IPS DF 6.9 (cell line): ENCODE measurements around the gene MYOZ3.

ENCODE experiments used
- DNase-seq: peaks from one replicate; pipeline ENCODE4 v3.0.0-alpha.2; 2013; ENCODE audit warnings: low read depth, low spot score
- H3K27ac ChIP-seq: one replicate; pipeline ENCODE4 v1.5.1; 2013; ENCODE audit warnings: low read length, control low read depth
- H3K27me3 ChIP-seq: 2 replicates; pipeline ENCODE4 v1.6.1; 2013; ENCODE audit warnings: mild to moderate bottlenecking, low read length; ENCODE audit not compliant: control insufficient read depth, insufficient read depth
- H3K36me3 ChIP-seq: 2 replicates; pipeline ENCODE4 v1.6.1; 2013; ENCODE audit warnings: low read length; ENCODE audit not compliant: control insufficient read depth, insufficient read depth
- H3K4me1 ChIP-seq: 2 replicates; pipeline ENCODE4 v1.6.1; 2013; ENCODE audit warnings: low read length; ENCODE audit not compliant: control insufficient read depth, insufficient read depth
- H3K4me3 ChIP-seq: 2 replicates; pipeline ENCODE4 v1.5.1; 2013; ENCODE audit warnings: mild to moderate bottlenecking, low read length
- H3K9me3 ChIP-seq: 2 replicates; pipeline ENCODE4 v1.6.1; 2013; ENCODE audit warnings: low read length, inconsistent platforms; ENCODE audit not compliant: control insufficient read depth, insufficient read depth
- WGBS: extraction: QIAGEN DNeasy Blood & Tissue Kit; methylation state at CpG from one replicate; pipeline ENCODE4 v1.1.7; 2013; ENCODE audit warnings: mixed read lengths, missing lambda C conversion rate; ENCODE audit not compliant: insufficient read length, insufficient coverage; 5-methylcytosine and 5-hydroxymethylcytosine counted together

The MYOZ3 gene

GRCh38 chr5:150642991-150643710, 17.9 kb upstream of the MYOZ3 start:
- Histone ChIP-seq H3K27ac (no peak overlapping the region), H3K4me3 (no peak overlapping the region), H3K27me3 (no peaks in the 10 kb centered on the region), H3K4me1 (0 out of 2 replicates have a peak, but pooled peaks cover 1% of the 10 kb centered on the region), H3K36me3 (no peaks in the 10 kb centered on the region), H3K9me3 (no peaks in the 10 kb centered on the region)
- DNase-seq = no peak
- no CpG with 5 or more reads among the region's 12 CpGs for WGBS

DNA sequence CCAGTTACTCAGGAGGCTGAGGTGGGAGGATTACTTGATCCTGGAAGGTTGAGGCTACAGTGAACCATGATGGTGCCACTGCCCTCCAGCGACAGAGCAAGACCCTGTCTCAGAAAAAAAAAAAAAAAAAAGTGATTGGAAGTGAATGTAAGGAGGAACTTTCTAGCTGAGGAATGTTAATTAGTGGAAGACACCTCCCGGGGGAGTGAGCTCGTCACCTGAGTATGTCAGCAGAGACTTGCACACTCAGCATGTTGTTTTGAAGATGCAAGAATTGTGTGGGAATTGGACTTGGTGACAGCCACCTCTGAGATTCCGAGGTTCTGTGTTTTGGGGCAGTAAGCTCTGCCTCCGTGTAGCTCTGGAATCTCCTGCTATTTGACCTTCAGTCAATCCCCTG, 17.0 kb upstream of the MYOZ3 start:
- Histone ChIP-seq H3K36me3 (no peaks in the 10 kb centered on the region), H3K4me1 (0 out of 2 replicates have a peak, but pooled peaks cover 1% of the 10 kb centered on the region), H3K9me3 (no peaks in the 10 kb centered on the region), H3K27ac (no peak overlapping the region), H3K4me3 (no peak overlapping the region), H3K27me3 (no peaks in the 10 kb centered on the region)
- no peak for DNase-seq
- WGBS = no CpG with 5 or more reads among the region's 5 CpGs

GRCh38 chr5:150644514-150644913, 16.5 kb upstream of the MYOZ3 start:
- WGBS = no CpG with 5 or more reads among the region's 2 CpGs
- H3K4me3 ChIP-seq = no peak overlapping the region
- H3K4me1 ChIP-seq = 0 out of 2 replicates have a peak, but pooled peaks cover 1% of the 10 kb centered on the region
- no peaks in the 10 kb centered on the region for H3K27me3 ChIP-seq
- H3K36me3 ChIP-seq = no peaks in the 10 kb centered on the region
- no peak overlapping the region for H3K27ac ChIP-seq
- no peaks in the 10 kb centered on the region for H3K9me3 ChIP-seq
- DNase-seq = no peak

- no peak overlapping the region for H3K4me3 ChIP-seq
- H3K27me3 ChIP-seq = no peaks in the 10 kb centered on the region
- DNase-seq = no peak
- no peak overlapping the region for H3K27ac ChIP-seq
- 0 out of 2 replicates have a peak, but pooled peaks cover 1% of the 10 kb centered on the region for H3K4me1 ChIP-seq
- no peaks in the 10 kb centered on the region for H3K9me3 ChIP-seq
- H3K36me3 ChIP-seq = no peaks in the 10 kb centered on the region
- WGBS = no CpG with 5 or more reads among the region's 4 CpGs
These were observed 15.9 kb upstream of the MYOZ3 start for GRCh38 chr5:150645070-150645700.

- Histone ChIP-seq H3K4me3 (no peak overlapping the region), H3K4me1 (peaks cover 2% of the 10 kb centered on the region), H3K36me3 (no peaks in the 10 kb centered on the region), H3K9me3 (no peaks in the 10 kb centered on the region), H3K27ac (no peak overlapping the region), H3K27me3 (no peaks in the 10 kb centered on the region)
- no CpG with 5 or more reads among the region's 25 CpGs for whole genome bisulfite sequencing
- no peak for DNase-seq
These were observed 13.5 kb upstream of the MYOZ3 start for GRCh38 chr5:150647275-150648251.

DNA sequence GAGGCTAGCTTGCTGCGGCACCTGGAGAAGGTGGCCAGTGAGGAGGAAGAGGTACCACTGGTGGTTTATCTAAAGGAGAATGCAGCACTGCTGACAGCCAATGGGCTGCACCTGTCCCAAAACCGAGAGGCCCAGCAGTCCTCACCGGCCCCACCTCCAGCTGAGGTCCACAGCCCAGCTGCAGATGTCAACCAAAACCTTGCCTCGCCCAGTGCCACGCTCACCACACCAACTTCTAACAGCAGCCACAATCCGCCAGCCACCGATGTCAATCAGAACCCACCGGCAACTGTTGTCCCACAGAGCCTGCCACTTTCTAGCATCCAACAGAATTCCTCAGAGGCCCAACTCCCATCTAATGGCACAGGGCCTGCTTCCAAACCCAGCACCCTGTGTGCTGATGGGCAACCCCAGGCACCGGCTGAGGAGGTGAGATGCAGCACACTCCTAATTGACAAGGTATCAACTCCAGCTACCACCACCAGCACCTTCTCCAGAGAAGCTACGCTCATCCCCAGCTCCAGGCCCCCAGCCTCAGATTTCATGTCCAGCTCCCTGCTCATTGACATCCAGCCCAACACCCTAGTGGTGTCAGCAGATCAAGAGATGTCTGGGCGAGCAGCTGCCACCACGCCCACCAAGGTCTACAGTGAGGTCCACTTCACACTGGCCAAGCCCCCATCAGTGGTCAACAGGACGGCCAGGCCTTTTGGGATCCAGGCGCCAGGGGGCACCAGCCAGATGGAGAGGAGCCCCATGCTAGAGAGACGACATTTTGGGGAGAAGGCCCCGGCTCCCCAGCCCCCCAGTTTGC, 12.6 kb upstream of the MYOZ3 start:
- H3K4me1 ChIP-seq = peaks cover 2% of the 10 kb centered on the region
- no peaks in the 10 kb centered on the region for H3K27me3 ChIP-seq
- no peak for DNase-seq
- H3K36me3 ChIP-seq = no peaks in the 10 kb centered on the region
- no peaks in the 10 kb centered on the region for H3K9me3 ChIP-seq
- H3K4me3 ChIP-seq = no peak overlapping the region
- H3K27ac ChIP-seq = no peak overlapping the region
- no CpG with 5 or more reads among the region's 16 CpGs for WGBS

GRCh38 chr5:150649108-150650020, 11.7 kb upstream of the MYOZ3 start:
- no peaks in the 10 kb centered on the region for H3K27me3 ChIP-seq
- peaks cover 2% of the 10 kb centered on the region for H3K4me1 ChIP-seq
- no peaks in the 10 kb centered on the region for H3K36me3 ChIP-seq
- WGBS = no CpG with 5 or more reads among the region's 46 CpGs
- H3K4me3 ChIP-seq = no peak overlapping the region
- H3K27ac ChIP-seq = no peak overlapping the region
- no peaks in the 10 kb centered on the region for H3K9me3 ChIP-seq
- DNase-seq = no peak

DNA sequence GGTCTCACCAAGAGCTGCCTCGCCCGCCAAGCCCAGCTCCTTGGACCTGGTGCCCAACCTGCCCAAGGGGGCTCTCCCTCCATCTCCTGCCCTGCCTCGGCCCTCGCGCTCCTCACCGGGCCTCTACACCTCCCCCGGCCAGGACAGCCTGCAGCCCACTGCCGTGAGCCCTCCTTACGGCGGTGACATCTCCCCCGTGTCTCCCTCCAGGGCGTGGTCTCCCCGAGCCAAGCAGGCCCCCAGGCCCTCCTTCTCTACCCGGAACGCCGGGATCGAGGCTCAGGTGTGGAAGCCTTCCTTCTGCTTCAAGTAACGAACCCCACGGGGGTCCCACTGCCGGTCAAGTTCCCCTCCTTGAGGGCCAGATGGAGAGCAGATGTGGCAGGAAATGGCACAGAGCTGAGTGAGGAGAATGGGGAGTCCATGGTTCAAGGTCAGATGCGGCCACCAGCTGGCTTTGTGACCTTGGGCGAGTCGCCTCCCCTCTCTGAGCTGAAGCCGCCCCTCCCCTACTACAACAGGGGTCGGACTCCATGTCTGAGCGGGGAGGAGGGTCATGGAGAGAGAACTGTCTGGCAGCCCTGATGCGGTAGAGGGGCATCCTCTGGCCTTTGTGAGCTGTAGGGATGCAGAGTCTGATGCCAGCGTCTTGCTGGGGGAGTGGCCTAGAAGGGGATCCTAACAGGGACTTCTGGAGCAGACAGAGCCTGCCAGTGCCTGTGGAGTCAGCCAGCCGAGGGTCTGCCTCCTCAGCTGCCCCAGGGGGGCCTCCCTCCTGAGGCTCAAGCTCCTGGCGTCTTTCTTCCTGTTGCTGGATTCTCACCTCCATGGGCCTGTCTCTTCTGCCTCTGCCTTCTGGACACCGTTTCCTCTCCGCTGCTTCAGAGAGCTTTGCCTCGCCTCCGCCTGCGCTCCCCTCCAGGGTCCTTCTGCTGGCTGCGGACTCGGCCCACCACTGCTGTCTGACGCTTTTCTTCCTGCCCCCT, 10.7 kb upstream of the MYOZ3 start:
- H3K36me3 ChIP-seq = no peaks in the 10 kb centered on the region
- no peak for DNase-seq
- H3K4me1 ChIP-seq = peaks cover 2% of the 10 kb centered on the region
- no peaks in the 10 kb centered on the region for H3K9me3 ChIP-seq
- no peak overlapping the region for H3K4me3 ChIP-seq
- H3K27ac ChIP-seq = no peak overlapping the region
- no CpG with 5 or more reads among the region's 38 CpGs for WGBS
- H3K27me3 ChIP-seq = no peaks in the 10 kb centered on the region
